Measurements from ENCODE around the gene ITPKC. TPM values are rescaled to one million over a fixed set of nuclear protein-coding genes. Genes with fewer than 3 reads are reported as not detected.
"Not testable (repeated sequence)": the region's sequence is repeated elsewhere in the genome, so short reads cannot be mapped to it uniquely, and the experiment has no call there.

ITPKC gene
- total RNA-seq, 1 donor from 2014 or later = 17.6 TPM

- DNase-seq (ENCODE audit: low read depth) = no peak
Observed at GRCh38 chr19:40763963-40764362, 47.1 kb downstream of the ITPKC start.

GRCh38 chr19:40766385-40766784 is 49.5 kb downstream of the ITPKC start:
- not testable (repeated sequence) for DNase-seq (ENCODE audit: low read depth)

GRCh38 chr19:40768869-40769268 is 52.0 kb downstream of the ITPKC start:
- DNase-seq (ENCODE audit: low read depth) = no peak

- DNase-seq (ENCODE audit: low read depth) = not testable (repeated sequence)
Observed at GRCh38 chr19:40771101-40771862, 54.4 kb downstream of the ITPKC start.

GRCh38 chr19:40774916-40775631 is 58.2 kb downstream of the ITPKC start, which contains the start of gene MIA:
Gene MIA (plus strand): TSS chr19:40775521. CDS start chr19:40775543, 22 bp downstream.
- no peak for DNase-seq (ENCODE audit: low read depth)

GRCh38 chr19:40775632-40776022 is 58.7 kb downstream of the ITPKC start:
- DNase-seq (ENCODE audit: low read depth) = no peak

- DNase-seq (ENCODE audit: low read depth) = no peak
Observed at GRCh38 chr19:40776364-40776763, 59.5 kb downstream of the ITPKC start.

GRCh38 chr19:40776932-40777644 is 60.2 kb downstream of the ITPKC start:
- peak; percentile 93 for DNase-seq (ENCODE audit: low read depth)

GRCh38 chr19:40777645-40777936 is 60.7 kb downstream of the ITPKC start:
- no peak for DNase-seq (ENCODE audit: low read depth)

GRCh38 chr19:40777937-40778705 is 61.2 kb downstream of the ITPKC start, which contains the start of gene RAB4B:
Gene RAB4B (plus strand): TSS chr19:40778247. CDS start chr19:40778376, 129 bp downstream.
- DNase-seq (ENCODE audit: low read depth) = peak; percentile 99

- peak; percentile 72 for DNase-seq (ENCODE audit: low read depth)
Observed at GRCh38 chr19:40778706-40779284, 61.9 kb downstream of the ITPKC start.

- DNase-seq (ENCODE audit: low read depth) = no peak
Observed at GRCh38 chr19:40780582-40780981, 63.7 kb downstream of the ITPKC start.

- no peak for DNase-seq (ENCODE audit: low read depth)
Observed at GRCh38 chr19:40781140-40781539, 64.2 kb downstream of the ITPKC start.

GRCh38 chr19:40783711-40784110 is 66.8 kb downstream of the ITPKC start:
- DNase-seq (ENCODE audit: low read depth) = no peak

- not testable (repeated sequence) for DNase-seq (ENCODE audit: low read depth)
Observed at GRCh38 chr19:40784146-40784545, 67.2 kb downstream of the ITPKC start.

- no peak for DNase-seq (ENCODE audit: low read depth)
Observed at GRCh38 chr19:40785526-40785925, 68.6 kb downstream of the ITPKC start.

- DNase-seq (ENCODE audit: low read depth) = no peak
Observed at GRCh38 chr19:40786060-40787037, 69.4 kb downstream of the ITPKC start.

All from renal cortical epithelial cell (primary cell).